HG02852 (cell line): ENCODE results near the gene TGFBRAP1.
A peak's percentile ranks its signal among the peaks of the same experiment; 100 is the strongest.

ENCODE experiments used
- ATAC-seq: cut with Tn5 transposase; IDR thresholded peaks from one replicate; pipeline ENCODE4 v1.9.1; 2021; ENCODE audit warnings: mild to moderate bottlenecking, moderate library complexity; ENCODE audit not compliant: unreplicated experiment

Gene TGFBRAP1, protein sequence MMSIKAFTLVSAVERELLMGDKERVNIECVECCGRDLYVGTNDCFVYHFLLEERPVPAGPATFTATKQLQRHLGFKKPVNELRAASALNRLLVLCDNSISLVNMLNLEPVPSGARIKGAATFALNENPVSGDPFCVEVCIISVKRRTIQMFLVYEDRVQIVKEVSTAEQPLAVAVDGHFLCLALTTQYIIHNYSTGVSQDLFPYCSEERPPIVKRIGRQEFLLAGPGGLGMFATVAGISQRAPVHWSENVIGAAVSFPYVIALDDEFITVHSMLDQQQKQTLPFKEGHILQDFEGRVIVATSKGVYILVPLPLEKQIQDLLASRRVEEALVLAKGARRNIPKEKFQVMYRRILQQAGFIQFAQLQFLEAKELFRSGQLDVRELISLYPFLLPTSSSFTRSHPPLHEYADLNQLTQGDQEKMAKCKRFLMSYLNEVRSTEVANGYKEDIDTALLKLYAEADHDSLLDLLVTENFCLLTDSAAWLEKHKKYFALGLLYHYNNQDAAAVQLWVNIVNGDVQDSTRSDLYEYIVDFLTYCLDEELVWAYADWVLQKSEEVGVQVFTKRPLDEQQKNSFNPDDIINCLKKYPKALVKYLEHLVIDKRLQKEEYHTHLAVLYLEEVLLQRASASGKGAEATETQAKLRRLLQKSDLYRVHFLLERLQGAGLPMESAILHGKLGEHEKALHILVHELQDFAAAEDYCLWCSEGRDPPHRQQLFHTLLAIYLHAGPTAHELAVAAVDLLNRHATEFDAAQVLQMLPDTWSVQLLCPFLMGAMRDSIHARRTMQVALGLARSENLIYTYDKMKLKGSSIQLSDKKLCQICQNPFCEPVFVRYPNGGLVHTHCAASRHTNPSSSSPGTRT

DNA sequence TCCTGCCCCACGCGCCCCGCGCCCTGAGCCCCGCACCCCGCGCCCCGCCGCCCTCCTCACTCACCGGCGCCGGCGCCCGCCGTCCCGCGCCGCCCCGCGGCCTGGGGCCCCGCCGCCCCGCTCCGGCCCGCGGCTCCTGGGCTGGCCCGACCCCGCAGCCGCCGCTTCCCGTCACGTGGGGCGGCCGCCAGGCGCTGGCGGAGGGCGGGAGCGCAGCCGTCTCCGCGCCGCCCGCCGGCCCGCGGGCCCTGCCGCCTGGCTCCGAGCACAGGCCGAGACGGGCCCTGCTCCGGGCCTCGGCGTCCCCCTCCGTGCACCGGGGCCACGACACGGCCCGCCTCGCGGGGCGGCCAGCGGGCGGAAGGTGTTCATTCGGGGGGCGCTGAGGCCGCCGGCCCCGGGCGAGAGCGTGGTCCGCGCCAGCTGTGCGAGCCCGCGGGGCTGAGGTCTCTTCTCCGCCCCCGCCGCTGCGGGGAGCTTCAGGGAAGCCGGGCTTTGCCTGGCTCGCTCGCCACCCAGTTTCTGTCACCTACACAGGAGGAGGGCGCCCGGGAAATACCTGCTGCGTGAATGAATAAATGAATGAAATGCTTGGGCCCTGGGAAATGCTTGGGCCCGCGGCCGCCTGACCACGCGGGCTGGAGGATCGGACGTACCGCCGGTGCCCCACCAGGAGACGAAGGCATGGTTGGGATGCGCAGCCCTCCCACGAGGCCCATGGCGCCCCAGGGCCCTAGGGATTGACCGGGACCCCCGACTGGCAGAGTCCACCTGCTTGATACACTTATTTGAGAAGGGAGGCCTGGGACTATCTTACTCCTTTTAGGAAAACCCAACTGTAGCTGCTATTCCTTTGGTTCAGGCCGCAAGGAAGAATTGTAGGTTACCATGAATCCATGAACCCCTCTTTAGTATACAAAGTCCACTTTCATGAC, at the start of gene TGFBRAP1:
TSS of gene TGFBRAP1 (minus strand) at position 175 of the 935 bp plus-strand sequence. CDS start 21,434 bp downstream, outside the sequence.
- peak; percentile 77 for ATAC-seq

DNA sequence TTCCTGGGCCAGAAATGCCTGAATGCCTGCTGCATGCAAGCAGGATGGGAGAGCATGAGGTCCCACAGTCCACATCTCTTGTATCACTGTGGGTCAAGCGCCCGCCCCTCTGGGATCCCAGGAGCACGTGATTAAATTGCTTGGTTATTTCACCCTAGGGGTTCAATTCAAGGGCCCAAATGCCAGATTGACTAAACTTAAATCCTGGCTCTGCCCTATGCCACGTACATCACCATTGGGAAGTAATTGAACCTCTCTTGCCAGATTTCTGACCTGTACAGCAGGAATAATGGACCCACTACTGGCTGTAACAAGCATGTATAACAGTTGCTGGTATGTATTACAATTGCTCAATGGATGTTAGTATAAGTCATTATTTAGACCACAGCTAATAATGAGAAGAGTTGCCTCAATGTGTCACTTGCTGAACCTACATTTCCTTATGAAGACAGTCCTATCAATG, 49.4 kb upstream of the TGFBRAP1 start:
- ATAC-seq = no peak

DNA sequence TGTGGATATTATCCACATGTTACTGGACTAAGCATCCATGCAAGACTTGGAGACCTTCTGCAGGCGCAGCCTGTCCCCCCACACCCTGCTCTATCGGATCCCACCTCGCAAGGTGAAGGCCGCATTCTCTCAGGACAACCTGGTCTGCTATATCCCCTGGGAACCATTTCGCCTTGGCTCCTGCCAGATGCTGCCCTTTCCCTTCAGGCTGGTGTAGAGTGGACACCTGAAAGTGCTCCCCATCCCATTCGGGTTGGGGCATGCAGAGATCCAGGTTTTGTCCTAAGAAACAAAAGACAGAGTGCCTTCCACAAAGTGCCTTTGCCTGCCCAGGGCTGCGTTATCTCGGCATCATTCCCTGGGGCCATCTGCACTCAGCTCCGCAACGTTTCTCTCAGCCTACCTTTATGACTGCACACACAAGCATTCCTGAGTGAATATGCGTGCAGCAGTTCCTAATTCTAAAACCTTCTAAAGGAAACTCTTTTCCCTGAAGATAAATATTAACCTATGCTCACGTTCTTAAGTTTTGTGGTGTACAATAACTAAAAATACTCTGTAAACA, 48.8 kb upstream of the TGFBRAP1 start:
- no peak for ATAC-seq

DNA sequence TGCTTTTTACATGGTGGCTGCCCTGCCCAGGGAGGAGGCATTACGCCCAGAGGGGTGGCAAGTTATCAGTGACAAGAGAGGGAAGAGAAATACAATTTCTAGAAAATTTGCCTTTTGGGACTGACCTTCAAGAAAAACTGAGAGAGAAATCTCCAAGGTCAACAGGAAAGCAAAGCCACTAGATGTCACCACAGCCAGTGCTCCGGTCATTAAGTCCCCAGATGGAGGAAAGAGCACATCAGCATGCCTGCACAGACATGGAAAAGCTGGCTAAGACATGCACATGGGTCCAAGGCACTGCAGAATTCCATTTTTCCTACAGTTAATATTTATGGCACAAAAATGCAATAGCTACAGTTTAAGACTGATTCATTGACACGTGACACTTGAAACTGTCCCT, 48.3 kb upstream of the TGFBRAP1 start:
- no peak for ATAC-seq

DNA sequence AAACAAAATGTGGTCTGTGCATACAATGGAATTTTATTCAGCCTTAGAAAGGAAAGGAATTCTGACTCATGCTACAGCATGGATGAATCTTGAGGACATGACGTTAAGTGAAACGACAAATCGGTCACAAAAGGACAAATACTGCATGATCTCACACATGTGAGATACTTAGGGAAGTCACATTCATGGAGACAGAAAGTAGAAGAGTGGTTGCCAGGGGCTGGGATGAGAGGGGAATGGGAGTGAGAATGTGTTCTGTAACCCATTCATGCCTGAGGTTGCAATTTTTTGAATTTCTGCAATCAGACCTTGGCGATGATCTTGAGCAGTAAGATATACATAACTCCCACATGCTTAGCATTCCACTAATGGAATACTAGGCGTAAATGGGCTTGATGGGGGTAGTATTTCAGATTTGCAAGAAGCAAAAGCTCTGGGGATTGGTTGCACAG, 47.3 kb upstream of the TGFBRAP1 start:
- ATAC-seq = no peak

DNA sequence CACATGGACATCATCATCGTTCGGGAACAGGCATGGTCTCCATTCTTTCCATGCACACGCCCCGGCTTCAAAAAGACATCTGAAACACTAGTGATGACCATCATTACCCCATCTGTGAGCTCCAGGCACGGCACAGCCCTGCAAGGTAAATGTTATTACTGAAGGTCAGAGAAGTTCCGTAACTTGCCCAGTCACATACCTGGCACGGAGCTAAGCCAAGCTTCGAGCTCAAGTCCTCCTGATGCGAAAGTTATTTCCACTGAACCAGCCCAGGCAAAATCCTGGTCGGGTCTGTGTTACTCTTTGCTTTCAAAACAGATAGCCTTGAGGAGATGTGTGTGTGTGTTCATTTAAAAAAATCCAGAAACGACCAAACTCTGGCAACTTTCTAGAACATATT, 46.5 kb upstream of the TGFBRAP1 start:
- ATAC-seq = no peak

DNA sequence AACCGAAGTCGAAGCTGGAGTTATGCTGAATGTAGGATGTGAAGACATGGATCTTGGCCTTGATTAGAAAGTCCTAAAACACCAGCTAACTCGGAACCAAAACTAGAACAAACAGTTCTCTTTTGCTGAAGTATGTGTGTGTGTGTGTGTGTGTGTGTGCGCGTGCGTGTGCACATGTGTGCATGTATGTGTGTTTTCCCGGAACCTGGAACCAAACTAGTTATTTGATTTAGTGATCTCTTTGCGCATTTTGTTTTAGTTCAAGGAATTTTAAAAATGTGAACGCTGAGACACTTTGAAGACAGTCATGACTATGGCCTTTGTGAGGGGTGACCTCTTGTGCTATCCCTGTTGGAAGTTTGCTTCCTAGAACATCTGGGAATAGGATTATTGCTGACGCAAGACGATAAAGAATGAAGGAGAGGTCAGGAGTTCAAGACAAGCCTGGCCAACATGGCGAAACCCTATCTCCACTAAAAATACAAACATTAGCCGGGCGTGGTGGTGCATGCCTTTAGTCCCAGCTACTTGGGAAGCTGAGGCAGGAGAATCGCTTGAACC, 45.5 kb upstream of the TGFBRAP1 start:
- no peak for ATAC-seq

DNA sequence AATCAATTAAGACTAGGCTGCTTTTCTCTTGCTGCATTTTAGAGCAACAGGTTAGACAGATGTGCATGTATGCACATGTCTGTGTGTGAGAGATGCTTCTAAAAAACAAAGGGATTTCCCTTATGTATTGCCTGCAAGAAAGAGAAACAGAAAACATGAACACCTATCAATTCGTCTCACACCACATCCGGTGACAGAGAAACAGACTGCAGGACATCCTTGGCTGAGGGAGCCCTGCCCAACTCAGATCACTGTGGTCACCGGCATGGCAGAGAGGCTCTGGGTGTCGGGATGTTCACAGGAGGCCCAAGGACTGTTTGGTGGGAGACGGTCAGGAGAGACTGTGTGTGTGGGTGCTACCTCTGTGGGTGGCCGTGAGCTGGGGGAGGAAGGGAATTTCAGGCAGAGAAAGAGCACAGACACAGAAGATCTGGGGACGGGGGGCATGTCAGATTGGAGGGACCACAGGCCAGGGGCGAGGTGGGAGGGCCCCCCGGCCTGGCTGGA, 44.4 kb upstream of the TGFBRAP1 start:
- peak; percentile 91 for ATAC-seq

DNA sequence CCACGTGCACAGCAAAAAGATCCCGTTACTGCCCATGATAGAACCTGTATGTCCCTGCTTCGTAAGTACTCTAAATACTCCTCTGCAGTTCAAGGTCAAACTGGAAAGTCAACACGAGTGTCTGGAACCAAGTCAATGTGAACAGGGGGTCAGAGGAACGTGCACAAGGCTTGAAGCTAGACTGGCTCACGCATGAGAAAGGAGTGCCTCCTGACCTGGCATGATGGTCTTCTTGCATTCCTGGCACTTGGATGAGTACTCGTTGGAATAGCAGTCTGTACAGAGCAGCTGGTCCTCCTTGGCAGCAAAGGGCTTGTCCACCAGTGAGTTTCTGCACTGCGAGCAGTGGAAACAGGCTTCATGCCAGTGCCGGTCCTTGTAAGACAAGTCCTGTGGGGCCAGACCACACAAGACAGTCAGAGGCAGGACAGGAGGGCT, 43.8 kb upstream of the TGFBRAP1 start:
- ATAC-seq = peak; percentile 13

DNA sequence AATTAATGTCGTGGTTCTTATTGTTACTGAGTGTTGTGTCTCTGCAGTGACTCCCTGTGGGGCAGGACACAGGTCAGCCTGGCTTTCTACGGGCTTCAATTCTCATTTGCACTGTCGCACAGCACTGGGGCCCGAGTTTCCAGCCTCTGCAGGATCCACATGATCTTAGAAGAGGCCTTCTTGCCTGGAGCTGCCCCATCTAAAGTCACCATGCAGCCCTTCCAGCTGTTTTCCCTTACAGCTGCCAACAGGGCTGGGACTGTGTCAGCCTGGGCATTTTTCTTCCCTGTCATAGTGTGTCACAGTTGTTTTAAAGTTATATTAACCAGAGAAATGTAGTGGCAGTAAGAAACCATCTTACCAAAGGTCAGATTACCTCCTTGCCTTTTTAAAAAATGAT, 42.3 kb upstream of the TGFBRAP1 start:
- ATAC-seq = no peak

DNA sequence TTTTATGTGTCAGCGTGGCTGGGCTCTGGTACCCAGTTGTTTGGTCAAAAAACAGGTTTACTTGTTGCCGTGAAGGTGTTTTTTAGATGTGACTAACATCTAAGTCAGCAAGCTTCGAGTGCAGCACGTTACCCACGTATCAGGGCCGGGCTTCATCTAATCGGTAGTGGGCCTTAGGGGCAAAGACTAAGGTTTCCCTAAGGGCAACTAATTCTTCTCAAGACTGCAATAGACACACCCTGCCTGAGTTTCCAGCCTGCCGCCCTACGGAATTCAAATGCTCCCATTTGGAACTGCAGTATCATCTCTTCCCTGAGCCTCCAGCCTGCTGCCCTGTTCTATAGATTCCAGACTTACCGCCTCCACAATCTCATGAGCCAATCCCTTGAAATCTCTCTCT, 41.6 kb upstream of the TGFBRAP1 start:
- ATAC-seq = no peak

DNA sequence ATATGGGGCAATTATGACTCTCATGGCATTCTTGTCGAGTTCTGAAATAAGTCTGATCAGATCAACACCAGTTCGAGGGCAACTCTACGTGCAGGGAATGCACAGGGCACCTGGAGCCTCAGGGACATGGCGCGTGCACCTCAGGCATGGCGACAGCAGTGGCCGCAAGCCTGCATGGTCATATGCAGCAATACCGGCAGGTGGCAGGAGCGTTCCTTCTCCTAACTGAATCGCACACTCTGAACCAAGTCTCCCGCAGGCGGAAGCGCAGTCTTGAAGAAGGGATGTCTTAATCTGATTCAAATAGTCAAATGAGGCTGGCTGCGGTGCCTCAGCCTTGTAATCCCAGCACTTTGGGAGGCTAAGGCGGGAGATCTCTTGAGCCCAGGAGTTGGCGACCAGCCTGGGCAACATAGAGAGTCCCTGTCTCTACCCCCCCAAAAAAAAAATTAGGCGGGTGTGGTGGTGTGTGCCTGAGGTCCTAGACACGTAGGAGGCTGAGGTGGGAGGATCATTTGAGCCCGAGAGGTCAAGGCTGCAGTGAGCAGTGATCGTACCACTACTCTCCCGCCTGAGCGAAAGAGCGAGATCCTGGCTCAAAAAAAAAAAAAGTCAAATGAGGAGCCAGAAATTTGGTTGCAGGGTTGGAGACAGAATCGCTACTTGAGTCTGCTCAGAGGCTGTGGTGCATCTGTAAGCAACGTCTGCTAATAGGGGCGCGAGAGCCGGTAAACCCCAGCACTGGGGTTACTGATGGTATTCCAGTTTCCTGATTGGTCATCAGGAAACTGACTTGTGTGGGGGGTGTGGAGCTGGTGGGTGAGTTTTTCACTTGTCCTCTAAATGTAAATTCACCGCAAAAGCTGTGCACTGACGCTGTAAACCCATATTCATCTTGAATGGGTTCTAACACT, 40.5 kb upstream of the TGFBRAP1 start:
- ATAC-seq = peak; percentile 83

DNA sequence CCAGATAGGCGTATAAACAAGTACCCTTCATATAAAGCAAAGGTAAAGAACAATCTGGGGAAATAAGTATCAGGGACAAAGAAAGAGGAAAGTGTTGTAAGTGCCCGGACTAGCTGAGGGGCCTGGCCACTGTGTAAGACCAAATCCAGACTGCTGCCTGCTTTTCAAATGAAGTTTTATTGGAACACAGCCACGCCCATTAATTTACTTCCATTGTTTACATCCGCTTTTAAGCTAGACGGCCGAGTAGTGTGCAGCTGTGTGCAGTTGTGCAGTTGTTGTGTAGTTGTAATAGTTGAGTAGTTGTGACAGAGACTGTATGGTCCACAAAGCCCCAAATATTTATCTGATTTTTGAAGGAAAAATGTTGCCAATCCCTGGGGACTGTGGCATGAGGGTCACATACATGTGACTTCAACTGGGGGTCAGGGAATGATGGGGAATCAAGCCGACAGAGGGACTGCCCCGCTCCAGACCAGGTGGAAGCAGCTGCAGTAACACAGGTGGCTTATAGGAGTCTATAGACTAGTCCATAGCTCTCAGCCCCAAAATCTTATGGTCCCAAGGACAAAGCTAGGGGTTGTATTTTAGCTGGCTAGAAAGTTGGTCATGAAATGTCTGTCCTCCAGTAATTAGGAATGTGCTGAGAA, 39.3 kb upstream of the TGFBRAP1 start:
- ATAC-seq = no peak

DNA sequence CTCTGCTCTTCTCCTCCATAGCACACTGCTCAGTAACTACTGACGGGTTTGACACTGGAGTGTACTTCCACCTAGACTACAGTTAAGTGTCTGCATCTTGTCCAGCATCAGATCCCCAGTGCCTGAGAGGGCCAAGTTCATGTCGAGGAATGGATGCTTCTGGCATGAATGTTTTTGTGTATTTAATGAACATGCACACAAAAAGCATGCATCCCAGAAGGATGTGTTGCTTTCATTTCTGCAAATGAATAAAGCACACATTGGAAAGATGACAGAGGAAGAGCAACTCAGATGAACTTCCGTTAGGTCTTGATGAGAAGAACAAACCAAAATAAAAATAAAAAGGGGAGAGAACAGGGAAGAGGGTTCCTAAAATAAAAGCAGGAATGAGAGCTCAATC, 35.7 kb upstream of the TGFBRAP1 start:
- ATAC-seq = no peak

DNA sequence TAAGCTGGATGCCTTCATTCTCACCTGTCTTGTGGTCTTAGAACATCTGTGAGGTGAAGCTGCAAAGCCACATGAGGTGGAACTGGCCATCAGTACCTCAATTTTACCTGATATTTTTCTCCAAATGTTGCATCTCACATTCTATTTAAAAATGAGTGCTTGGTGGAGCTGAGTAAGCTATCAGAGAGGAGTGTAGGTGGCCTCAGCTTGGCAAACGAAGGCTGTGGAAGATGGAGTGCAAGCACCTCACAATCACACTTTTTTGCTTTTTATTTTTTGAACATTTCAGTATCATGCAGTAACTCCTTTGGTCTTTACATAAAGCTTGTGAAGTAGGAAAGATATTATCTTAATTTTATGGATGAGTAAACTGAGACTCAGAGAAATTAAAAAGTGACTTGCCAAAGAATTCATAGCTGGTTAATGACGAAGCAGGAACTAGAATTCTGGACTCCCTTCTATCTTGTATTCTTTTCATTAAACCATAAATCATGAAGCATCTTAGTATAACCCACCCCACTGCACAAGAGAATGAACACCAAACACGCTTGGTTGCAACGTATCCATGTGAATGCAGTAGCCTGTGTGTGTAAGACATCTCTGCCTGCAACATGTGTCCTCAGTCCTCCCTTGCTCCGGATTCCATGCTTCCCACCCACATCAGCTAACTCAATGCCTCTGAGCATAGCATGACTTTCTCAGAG, 35.1 kb upstream of the TGFBRAP1 start:
- ATAC-seq = no peak

DNA sequence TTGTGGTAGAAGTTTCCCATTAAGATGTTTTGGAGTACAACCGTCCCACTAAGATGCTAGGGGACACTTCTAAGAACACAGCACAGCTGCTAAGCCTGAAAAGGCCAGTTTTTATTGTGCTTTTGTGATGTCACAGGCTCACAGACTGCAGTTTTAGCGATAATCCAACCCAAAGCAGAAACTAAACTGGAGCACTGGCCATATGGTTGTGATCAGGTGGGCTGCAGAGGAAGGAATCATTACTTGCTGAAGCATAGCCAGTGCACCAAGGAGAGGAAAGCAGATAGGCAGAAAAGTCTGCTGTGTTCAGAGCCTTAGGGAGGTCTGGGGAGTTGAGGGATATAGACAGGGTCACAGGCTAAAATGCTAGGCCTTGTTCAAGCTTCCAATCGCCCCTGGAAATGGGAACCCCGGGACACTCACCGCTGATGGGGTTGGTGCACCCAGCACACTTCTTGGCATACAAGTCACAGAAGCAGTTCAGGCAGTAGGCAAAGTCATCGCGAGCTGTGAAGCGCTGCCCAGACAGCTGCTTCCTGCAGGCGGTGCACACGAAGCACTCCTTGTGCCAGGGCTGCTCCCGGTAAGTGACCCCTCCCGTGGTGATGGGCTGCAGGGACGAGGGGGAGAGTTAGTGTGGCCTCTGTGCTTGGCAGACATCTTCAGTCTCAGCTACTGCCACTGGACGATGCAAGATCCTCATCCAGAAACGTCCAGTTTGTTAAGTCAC, 33.5 kb upstream of the TGFBRAP1 start:
- ATAC-seq = no peak
